Hematopoietic multipotent progenitor cell treated with erythropoietin and hydrocortisone succinate and interleukin-3 and kit ligand, for 8 days (in vitro differentiated cells): ENCODE data around the gene GRIK2.

Experiments
- DNase-seq: peaks from one replicate; pipeline ENCODE4 v3.0.0-alpha.2; 2015

The GRIK2 gene

DNA sequence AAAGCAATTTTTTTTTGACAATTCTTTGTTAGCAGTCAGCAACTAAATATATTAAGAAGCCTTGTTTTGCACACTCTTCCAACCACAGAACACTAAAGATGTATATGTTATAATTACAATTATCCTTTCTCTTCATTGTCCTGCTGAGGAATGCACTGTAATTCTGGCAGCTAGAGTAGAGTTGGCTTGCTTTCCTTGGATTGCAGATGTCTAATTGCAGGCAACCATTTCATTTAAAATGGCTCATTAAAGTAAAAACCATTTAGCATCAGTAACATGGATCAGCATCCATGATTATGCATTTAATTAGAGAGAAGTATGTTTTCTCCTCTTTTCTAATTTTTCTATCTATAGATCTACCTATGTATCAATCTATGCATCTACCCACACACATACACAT is 335.4 kb downstream of the GRIK2 start:
- no peak for DNase-seq

DNA sequence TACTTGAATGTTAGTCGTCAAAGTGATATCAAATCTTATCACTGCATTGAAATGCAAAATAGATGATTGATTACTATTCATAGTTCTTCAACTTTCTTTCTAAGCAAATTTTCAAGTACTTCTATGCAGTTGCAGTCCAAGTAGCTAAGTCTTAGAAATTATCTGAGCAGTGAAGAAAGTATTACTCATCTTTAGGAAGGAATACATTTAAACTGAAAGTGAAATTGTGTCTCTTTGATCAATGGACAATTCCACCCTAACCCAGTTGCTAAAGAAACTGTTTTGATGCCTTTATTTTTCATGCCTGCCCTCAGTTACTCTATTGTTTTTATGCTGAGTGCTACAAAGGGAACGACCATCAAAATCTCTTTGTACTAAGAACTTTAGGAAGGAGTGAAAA is 337.4 kb downstream of the GRIK2 start:
- DNase-seq, result no peak

DNA sequence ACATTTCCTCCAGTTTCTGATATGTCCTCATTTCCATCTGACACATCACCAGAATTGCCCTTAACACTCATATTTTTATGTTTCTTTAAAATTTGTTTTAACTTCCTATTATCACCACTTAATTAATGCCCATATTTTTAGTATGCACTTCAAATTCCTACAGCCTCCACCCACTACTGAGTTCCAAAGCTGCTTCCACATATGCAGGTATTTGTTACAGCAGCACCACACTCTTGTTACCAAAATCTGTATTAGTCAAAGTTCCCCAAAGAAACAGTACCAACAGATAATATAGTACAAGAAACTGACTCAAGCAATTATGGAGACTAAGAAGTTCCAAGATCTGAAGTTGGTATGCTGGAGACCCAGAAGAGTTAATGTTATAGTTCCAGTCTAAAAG is 340.4 kb downstream of the GRIK2 start:
- no peak for DNase-seq

DNA sequence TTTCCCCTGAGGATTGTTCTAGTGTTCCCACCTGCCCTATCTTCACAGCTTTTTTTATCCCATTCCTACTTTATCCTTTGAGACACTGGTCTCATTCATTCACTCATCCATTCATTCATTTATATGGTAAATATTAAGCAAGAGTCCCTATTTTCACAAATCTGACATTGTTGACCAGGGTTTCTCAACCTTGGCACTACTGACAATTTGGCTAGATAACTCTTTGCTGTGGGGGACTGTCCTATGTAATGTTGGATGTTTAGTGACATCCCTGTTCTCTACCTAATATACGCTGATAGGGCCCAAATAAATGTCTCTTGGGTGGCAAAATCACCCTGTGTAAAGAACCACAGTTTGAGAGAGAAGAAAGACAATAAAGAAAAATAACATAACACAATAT is 345.0 kb downstream of the GRIK2 start:
- DNase-seq, result no peak

DNA sequence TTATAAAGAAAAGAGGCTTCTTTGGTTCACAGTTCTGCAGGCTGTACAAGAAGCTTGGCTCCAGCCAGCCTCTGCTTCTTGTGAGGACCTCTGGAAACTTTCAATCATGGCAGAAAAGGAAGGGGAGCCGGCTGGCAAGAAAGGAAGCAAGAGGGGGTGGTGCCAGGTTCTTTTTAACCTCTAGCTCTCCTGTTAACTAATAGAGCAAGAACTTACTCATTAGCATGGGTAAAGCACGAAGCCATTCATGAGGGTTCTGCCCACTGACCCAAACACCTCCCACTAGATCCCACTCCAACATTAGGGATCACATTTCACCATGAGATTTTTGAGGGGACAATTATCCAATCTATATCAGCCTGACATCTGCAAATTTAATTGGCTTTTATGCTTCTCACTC is 347.1 kb downstream of the GRIK2 start:
- DNase-seq, result no peak

DNA sequence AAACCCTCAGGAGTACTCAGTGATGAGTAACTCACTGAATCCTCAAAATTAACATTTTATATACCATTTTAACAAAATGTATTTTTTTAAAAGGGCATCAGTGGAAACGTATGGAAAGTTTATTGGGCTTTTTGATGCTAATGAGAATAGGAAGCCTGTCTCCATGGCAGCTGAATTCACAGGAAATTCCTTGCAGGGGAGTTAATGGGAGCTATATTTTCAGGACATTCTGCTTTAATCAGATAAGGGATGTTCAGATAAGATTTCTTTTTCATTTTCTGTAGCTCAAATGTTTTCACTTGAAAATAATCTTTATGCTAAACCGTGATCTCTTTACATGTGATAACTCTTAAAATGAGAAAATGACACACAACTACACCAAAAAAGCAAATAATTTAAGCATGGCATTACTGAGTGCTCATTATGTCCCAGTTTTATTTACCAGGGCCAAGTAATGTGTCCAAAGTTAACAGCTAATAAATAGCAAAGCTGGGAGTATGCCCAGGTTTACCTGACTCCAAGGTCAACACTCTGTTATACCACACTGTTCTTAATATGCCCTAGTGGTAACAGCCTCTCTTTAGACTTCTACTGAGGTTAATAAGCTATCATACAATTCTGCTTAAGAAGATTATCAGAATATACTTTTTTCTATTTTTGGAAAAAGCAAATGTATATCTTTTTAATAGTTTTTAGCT is 348.1 kb downstream of the GRIK2 start:
- DNase-seq, result no peak

DNA sequence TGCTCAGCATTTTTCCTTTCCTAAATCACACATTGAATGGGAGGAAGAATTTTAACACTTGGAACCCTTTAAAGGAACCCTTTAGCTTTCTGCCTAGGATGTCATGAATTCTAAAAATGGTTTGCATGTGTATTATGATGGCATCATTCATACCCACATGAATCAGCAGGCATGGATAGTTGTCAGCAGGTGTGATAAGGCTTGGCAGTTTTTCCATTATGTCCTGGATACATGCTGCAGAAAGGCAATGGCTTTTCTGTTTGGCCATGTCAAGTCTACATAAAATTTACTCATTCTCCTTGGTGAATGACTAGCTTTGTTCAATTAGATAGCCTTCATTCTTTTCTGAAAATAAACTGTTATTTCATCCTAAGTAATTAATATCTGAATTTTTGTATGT is 353.7 kb downstream of the GRIK2 start:
- DNase-seq, result no peak

DNA sequence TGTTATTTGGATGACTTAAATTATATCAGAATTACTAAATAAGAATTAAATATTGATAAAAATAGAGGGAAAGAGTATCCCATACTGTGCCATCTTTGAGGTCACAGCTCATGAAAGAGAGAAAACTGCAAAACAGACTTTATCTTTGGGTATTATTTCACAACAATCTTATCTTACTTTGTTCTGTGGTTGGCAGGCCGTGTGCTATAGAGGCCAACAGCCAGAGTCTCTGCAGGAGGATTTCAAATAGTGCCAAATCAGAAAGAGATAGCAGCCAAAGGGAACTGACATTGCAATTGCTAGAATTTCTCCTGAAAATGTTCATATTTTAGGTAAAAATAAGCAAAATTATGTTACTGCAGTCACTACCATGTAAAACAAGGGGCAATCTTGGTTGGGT is 354.2 kb downstream of the GRIK2 start:
- DNase-seq, result peak; percentile 1

DNA sequence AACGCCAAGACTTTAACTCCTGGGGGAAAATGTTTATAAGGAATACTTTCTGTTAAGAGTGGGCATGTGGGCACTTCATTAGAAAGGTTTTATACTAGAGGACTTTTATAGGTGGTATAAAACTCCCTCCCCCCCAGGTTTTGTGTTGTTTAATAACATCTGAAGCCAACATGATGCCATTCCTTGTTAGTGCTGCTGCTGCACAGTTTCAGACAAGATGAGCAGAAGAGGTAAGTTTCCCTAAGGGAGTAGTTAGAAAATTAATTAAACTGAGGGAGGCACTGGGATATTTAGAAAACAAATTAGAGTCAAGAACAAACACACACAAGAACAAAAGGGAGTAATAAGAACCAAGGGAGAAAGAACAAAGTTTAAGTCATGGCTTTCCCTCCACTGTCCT is 362.4 kb downstream of the GRIK2 start:
- no peak for DNase-seq

DNA sequence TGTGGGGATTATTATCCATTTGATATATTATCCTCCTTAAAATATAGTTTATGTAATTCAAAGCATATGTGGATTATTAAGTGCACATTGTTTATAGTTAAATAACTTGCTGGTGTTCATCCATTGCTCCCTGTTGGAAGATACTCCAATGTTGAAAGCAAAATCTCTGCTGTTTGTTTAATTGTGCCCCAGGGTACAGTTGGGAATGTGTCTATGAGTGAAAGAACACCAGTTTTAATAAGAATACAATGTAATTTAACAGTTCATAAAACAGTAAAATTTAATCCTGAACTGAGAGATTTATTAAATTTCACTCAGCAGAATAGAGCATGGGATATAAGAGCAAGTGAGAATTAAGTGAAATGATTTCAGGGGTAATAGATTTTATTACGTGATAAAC is 364.9 kb downstream of the GRIK2 start:
- DNase-seq, result no peak

DNA sequence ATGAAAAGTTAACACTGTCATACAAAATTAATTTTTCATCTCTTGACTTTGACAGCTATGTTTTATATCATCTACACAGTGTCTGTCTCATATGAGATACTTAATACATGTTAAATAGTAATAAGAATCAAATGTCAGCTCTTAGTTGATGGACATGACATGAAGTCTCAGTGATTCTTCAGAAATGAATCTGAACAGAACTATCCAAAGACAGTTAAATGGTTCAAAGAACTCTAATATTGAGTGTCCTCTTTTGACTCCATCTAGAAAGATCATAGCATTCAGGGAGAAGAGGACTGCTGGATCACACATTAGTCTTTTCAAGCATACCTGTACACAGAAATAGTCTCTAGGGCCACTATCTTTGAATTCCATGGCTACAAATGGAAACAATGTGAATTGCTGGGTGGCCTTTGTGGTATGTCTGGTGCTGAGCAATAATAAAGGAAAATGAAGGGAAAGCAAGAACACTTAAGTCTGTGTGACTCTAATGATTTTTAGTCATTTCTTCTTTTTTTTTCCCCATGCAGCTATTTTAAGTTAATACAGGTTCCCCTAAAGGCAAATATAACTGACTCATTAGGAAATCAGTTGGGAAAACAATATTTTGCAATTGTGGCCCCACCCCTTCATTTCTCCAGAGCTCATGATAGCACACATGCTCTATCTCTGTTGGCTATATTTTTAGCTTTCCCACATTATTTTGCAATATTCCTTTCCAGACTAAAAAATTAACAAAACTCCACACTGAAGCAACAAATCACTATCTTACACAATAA is 367.5 kb downstream of the GRIK2 start:
- DNase-seq, result peak; percentile 10

DNA sequence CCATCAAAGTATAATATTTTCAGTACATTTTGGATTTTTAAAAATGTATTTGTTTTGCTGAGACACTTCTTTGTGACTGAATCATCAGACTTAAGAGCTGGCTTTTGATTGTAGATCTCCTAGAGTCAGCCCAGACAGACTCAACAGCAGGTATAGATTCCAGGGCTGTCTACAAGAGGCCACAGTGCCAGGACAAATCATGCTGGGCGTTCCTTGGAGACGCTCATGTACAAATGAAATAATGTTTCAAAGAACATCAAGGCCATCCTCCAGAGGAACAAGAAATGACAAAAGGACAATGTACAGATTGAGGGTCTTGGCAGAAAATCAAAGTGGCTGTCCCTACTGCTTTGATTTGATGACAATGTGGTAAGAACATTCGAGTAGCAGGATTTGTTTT is 369.3 kb downstream of the GRIK2 start:
- no peak for DNase-seq

DNA sequence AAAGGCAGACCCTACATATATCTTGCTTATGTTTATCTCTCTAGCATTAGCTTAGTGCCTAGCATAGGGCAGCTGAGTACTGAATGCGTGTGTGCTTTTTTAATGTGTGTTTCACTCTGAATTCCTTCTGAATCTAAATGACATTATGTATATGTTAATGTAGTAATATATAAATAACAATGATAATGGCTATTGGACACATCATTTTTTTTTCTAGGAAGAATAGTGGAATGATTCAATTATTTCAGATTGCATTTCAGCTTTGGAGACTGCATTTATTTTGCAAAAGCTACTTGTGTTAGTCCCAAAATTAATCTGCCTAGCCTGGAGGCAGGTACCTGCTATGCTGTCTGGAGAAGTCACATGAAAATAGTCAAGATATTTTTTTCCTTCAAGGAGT is 371.8 kb downstream of the GRIK2 start:
- DNase-seq, result no peak

DNA sequence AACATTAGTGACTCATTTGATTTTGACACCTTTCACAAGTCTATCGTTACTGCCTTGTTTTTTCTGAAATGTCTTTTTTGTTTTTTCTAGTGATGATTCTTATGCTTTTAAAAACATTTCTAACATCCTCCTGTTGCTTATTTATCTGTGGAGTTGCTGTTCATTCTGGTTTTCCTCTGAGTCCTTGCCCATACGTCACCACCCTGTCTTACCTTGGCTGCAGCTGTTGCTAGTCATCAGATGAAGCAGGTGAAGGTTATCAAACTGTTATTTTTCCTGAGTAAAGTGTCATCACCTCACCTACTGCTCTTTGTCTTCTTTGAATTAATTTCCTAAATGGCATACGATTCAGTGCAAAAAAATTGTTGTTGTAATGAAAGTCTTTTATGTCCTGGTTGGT is 376.6 kb downstream of the GRIK2 start:
- DNase-seq, result no peak

DNA sequence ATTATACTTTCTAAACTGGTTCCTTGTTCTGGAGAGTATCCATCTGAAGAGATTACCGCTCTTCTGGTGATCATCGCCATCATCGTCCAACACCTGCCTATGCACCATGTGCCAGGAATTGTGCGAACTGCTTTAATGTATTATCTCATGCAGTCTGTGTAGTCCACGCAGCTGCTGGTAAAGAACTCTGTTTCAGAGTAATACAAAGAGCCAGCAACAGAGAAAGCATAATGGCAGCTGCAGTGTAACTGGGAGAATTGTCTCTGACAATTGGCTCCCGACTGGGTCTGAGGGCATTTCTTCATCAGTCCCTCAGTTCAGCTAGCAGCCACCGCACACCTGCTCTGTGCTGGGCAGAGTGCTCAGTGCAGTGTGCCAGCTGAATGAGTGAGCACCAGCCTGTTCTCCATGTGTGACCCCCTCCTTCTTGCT is 383.4 kb downstream of the GRIK2 start:
- no peak for DNase-seq

DNA sequence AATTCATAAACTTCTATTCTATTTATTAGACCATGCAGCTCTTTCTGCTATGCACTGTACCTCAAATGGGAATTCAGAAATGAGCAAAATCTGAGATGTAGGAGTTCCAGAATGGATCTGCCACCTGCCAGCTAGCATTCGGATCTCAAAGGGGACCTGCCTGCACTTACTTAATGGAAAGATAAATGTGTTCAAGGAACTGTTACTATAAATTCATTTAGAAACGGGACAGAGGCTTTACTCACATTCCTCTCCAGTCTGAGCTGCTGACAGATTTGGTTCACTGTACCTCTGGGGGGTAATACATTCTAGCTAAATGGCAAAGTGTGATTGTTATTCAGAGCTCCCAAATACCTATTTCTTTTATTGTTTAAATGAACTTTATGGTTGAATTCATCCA is 384.1 kb downstream of the GRIK2 start:
- DNase-seq, result no peak

DNA sequence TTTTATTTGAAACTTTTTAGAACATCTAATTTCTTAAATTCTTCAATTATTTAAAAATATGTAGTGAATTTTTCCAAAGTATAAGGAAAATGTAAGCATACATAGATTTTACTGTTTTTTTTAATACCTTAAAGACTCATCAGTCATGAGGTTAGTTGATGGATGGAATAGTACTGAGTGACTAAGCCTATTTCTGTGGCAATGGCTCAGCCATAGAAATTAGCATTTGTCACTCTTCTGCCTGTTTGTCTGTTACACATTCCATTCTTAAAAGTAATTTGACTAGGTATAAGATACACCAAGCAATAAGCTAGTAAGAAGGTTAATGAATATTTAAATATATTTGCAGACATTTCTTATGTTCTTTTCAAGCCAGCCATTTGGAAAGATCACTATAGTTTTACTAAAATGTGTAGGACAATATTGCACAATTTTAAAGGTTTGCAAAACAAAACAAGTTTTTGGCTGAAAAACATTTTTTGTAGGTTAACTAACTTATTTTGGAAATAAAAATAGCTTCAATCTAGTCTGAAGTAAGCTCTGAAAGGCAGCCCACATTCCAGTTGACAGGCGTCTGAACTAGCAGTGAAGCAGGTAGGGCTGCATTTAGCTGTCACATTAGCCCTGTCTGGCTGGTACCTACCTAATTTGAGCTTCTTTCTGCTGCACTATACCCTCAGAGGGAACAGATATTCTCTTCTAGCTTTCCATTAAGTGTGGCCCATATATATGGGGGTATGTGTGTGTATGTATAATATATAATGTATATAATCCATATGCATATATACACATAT is 385.7 kb downstream of the GRIK2 start:
- DNase-seq, result no peak

DNA sequence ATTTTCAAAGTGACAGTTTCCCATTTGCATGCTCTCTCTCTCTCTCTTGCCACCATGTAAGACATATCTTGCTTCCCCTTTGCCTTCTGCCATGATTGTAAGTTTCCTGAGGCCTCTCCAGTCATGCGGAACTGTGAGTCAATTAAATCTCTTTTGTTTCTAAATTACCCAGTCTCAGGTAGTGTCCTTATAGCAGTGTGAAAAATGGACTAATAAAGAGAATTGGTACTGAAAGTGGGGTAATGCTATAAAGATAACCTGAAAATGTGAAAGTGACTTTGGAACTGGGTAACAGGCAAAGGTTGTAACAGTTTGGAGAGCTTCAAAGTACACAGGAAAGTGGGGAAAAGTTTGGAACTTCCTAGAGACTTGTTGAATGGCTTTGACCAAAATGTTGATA is 389.8 kb downstream of the GRIK2 start:
- no peak for DNase-seq

DNA sequence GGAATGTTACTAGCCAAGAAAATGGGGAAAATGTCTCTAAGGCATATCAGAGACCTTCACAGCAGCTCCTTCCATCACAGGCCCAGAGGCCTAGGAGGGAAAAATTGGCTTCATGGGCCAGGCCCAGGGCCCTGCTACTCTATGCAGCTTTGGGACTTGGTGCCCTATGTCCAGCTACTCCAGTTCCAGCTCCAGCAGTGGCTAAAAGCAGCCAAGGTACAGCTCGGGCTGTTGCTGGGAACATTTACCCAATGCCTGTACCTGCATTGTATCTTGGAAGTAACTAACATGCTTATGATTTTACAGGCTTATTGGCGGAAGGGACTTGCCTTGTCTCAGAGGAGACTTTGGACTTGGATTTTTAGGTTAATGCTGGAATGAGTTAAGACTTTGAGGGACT is 390.6 kb downstream of the GRIK2 start:
- DNase-seq, result no peak

DNA sequence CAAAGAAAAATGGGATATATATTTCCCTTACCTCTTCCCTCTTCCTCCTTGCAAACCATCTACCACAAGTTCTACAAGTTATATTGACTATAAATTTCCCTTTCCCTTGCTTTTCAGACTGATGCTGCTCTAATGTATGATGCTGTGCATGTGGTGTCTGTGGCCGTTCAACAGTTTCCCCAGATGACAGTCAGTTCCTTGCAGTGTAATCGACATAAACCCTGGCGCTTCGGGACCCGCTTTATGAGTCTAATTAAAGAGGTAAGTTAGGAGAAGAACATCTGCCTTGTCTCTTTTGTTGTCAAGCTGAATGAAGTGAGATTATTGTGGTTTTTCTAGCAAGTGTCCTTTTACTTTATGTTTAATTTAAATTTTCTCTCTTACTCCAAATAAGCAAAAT is 406.0 kb downstream of the GRIK2 start:
- no peak for DNase-seq

DNA sequence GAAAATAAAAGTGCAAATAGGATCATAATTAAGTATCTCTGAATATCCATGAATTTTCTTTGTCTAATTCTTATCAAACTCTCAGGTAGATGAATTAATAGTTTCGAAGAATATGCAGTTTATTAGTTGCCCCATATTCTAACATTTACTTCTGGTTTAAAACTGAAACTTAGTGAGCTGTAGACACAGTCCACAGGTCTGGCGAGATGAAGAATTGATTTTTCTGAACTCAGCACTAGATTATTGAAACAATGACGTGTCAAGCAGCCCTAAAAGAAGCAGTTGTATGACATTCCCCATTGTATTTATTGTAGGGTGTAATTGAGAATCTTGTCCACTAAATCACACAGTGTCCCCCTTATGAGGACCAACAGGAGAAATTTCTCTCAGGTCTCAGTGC is 407.1 kb downstream of the GRIK2 start:
- DNase-seq, result no peak

DNA sequence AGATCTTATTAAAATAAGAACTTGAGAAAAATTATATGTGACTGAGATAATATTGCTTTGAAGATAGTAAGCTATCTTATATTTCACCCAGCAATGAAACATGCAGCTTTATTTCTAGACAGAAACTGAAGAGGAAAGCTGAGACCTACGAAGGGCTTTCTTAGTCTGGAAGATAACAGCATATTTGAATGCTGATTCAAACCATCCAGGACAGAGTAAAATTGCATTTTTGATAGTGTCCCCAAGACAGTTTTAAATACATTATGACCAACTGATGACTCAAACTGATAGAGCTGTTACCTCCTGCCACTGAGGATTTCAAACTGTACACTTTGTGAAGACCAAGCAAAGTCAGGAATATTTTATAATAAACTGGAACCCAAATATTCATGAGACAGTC is 409.6 kb downstream of the GRIK2 start:
- DNase-seq, result no peak

DNA sequence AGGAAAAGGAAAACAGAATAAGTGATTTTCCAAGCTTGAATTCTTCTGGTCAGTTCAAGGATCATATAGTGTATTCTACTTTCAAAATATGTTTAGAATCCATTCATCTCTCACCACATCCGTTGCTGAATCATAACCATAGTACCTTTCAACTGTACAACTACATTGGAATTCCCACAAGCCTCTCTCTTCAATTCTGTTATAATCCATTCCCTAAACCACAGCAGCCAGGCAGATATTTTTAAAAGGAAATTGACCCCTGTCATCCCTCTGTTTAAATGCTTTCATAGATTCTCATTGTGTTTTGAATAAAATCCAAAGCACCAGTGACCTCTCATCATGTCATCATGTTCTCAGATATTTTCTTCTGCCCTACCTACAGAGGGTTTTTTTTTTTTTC is 412.7 kb downstream of the GRIK2 start:
- no peak for DNase-seq

DNA sequence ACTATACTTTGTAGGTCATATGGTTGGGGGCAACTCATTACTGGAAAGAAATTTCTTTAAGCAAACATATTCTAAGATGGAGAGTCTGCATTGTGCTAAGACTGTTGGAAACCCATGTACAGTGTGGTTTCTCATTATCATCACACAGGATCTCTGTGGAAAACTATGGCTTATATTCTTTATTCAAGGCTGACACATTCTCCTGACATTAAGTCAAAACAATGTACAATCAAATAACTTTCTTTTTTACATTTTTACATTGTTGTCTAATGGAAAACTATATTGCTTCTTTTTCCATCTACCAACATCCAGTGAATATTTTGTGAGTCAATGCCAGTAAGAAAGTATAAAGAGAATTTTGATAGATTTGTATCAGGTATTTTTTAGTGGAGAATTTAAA is 417.6 kb downstream of the GRIK2 start:
- no peak for DNase-seq
